NCI-H524 treated with DMSO at 0.1 percent for 48 hours (cell line): ENCODE measurements around the gene IL17F.
"Not testable (repeated sequence)": the region's sequence is repeated elsewhere in the genome, so short reads cannot be mapped to it uniquely, and the experiment has no call there.

Experiments
- DNase-seq: peaks from one replicate; lab custom pipeline; 2025; lab: John Stamatoyannopoulos, UW

Gene IL17F

DNA sequence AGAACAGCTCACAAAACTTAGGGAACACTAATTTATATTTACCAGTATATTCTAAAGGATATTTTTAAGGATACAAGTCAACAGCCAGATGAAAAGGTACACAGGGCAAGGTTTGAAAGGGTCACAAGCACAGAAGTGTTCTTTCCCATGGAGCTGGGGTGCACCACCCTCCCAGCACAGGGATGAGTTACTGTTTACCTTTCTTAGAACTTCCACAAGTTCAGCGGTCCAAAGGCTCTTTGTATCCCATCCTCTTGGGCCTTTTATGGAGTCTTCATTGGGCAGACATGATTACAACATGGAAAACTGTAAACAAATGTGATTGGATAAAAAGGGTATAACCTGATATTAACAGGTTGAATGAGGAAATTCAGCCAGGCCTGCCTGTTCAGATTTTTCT lies 1.1 kb upstream of the IL17F start:
- DNase-seq, result no peak

DNA sequence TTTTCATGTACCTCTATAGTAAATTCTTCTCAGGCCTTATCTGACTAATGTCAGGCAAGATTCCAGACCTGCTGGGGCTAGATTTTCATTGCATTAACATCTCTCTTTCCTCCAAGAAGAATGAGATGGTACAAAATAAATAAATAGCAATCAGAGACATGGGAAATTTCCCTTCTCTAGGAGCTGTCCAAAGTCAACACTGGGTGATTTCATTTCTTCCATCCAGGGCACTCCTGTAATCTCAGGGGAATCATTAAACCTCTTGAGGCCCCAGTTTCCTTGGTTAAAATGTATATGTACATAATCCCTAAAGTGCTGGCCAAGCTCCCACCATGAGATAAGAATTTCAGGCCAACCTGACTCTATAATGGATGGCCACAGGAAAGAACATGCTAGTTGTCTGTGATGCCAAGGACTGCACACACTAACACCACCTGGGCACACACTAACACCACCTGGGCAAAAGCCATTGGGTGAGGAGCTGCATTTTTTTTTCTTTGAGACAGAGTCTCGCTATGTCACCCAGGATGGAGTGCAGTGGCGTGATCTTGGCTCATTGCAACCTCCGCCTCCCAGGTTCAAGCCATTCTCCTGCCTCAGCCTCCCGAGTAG lies 912 bp downstream of the IL17F start:
- no peak for DNase-seq

DNA sequence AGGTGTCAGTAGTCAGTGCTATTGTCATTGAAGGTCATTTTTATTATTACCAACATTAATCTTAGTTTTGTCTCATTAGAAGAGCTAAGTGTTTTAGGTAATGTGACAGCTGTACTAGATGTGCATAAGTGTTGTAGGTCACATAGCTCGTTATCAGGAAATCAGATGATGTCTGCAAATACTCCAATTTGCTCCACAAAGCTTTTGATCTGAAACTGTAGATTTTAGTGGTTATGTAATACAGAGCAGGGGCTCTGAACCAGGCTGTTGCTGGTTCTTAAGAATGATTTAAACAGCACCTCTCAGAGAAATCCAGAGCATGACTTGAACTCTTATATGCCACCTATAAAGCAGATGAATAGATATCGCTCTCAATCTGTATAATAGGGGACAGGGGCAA lies 2.5 kb downstream of the IL17F start:
- DNase-seq, result no peak

DNA sequence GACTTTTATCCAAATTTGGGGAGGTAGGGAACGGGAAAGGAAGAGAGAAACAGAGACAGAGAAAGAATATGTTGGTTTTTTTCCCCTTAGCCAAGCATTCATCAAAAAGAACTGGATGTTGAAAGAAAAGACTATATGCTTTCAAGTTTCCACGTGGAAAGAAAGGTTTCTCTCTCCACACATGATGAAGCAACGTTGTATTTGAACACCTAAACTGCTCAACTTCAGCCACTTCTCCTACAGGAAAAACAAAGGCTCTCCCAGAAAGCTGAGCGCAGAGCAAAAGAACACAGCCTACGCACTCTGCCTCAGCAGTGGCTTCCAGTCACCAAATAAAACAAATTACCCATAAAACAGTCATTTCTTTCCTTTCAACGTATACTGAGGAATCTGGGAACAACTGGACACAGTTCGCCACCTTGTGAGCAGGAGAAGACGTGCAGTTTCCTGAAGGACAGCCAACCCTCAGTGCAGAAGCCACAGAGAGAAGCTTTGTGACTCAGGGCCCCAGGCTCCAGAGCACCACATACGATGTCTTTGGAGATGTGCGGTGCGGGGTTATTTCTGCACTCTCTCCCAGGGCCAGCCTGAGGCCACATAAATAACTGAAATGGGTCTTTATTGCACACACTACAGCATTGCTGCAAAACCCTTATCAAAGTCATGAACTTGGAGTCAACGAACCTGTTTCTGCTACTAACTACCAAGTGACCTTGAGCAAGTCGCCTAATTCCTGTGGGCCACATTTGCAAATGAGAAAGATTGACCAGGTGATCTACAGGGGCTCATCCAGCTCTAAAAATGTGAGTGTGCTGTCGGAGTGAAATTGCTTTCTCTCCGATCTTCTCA lies 10.1 kb downstream of the IL17F start:
- DNase-seq, result no peak

DNA sequence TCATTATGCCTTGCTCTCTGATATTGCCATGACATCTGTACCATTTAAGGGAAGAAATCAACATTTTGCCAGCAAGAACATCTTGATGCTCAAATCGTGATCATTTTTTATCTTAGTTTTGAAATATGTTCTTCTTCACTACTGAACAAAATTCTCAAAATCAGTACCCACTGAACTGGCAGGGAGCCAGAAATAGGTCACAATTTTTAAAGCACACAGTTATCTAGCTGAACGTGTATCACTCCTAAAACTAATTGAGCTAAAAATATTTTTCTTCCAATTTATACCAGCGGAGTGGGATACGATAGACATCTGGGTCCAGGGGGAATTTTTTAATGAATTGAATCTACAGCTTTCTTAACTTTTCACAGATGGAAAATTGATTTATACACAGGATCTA lies 11.3 kb downstream of the IL17F start:
- DNase-seq, result no peak

DNA sequence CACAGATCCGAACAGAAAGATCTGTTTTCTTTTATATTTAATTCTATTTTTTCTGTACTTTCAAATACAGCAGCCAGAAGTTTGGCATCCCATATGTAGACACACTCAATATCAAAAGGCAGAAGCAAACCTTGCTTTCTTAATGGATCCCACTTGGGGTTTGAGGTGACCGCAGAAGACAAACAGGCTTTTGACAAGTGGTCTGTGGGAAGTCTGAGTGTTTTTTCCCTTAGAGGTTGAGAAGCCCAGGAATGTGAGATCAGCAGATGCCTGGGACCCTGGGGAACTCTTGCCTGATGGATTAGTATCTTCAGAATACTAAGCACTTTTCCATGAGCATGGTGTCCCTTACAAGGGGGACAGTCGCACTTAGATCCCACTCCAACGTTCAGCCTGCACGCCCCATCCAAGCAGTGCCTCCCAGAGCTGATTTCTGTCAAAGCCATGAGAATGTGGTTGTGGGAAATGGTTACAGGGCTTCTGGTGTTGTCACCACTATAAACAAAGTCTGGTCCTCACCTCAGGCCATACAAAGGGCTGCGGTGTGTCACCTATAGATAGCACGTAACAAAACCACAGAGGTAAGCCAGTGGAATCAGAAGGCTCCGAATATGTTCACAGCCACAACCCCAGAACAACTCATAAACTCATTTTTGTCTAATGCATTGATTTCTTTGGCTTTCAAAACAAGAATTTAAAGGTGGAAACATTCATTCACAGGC lies 12.7 kb downstream of the IL17F start:
- no peak for DNase-seq

DNA sequence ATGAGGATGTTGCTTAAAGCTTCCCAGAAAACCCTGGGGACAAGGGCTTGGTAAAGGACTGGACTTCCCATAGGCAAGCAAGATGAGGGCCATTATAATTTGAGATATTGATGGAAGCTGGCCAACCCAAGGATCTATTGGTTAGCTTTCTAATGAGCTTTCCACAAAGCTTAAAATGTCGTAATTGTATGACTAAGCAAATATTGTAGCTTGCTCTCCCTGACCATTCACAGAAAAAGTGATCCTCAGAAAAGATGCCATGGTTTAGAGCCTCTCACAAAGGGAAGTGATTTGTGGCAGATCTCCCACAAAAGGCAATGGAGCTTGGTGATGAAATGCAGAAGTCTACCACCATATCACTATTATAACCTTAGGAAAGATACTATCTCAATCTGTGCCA lies 13.6 kb downstream of the IL17F start:
- no peak for DNase-seq

DNA sequence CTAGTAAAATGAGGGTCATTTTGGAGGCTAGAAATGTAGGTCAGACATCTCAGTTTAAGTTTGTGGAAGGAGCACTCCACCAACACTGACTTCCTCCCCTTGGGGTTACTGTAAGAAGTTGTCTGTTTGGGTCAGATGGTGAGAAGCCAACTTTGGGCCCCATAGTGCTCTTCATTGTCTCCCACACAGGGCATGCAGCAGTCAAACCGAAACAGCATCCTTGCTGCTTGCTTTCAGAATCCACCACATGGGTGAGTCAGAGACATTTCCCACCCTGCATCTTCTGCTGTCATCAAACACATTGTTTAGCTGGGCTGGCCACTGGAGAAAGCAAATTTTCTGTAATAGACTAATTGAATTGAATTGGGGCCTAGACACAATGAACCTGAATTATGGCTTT lies 16.8 kb downstream of the IL17F start:
- DNase-seq, result no peak

DNA sequence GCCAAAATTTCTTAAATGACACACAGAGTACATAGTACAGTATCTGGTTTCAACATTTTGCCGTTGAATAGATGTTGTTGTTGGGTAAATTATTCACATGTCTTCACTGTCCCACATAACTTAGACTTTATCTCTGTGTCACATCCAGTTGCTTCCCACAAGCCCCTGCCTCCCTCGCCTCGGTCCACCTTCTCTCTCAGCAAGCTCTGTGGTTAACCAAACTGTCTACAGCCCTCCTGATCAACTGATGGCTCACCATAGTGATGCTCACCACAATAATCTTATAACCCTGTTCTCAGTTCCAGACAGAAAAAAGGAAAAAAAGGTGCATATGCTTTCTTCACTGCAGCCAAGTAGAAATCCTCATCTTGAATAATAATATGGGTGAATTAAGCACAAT lies 23.0 kb downstream of the IL17F start:
- no peak for DNase-seq

DNA sequence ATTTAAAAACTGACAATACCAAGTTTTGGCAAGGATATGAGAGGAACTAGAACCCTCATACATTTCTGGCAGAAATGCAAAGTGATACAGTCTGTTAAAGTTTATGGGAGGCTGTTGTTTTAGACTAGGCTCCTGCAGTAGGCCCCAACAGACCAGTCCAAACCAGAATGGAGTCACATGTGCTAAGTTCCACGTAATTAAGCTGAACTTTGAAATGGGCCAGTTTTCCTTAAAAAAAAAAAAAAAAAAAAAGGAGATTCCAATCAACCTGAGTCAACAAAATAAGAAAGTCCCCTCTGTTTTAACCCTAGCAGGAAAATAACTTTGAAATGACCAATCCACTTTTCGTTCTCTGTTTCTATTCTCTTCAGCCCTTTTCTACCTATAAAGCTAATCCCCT lies 26.5 kb downstream of the IL17F start:
- no peak for DNase-seq

DNA sequence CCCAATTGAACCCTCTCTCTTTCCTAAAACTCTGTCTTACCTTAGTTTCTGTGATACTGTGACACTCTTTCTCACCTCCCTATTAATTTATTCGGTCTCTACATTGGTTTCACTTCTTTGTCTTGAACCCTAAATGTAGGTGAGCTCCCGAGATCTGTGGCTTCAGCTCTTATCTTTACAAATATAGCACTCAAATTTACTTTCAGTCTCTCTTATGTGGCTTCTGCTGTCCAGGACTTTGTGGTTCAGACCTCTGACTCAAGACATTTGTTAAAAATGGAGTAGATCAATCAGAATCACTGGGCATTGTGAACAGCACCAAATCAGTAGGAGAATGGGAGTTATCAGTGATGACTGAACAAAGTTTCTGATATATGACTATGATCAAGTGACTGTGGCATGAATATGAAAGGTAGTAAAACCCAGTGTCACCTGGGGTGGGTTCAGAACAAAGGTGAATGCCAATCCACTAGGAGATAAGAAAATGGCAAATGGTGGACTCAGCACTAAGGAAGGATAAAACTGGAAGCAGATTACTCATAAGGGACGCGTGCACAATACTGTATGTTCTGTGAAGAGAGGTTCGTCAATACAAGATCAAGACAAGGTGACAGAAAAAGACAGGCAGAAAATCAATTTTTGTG lies 27.2 kb downstream of the IL17F start:
- no peak for DNase-seq

DNA sequence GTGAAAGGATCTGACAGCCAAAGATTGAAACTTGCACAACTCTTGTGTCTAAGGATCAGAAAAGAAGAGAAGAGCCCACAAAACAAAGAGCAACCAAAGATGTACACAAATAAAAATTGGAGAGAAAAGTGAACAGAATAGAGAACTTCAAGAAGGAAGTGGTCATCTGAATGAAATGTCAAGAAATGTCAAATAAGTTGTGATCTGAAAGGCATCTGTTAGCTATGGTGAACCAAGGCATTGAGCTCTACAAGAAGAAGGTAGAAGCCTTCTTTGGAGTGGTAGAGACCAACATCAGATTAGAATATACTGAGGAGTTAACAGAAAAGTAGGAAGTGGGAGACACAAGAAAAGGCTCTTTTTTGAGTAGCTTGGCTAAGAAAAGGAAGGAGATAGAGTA lies 28.5 kb downstream of the IL17F start:
- no peak for DNase-seq

DNA sequence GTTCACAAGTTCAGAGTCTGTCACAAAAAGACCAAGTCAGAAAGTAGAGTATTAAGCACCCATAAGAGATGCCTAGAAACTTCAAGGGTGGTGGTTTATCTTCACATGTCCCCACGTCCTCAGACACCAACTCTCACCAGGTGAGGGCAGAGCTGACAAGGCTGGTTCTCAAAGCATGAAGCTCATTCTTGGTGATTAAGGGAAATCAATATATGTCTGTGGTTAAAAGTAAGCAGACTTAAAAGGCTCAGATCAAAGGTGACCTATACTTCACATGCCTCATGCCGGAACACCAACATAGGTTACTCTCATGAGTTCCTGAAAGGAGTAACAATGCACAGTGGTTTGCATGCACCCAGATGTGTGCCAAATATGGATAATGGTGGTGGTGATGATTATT lies 31.2 kb downstream of the IL17F start:
- DNase-seq, result no peak

DNA sequence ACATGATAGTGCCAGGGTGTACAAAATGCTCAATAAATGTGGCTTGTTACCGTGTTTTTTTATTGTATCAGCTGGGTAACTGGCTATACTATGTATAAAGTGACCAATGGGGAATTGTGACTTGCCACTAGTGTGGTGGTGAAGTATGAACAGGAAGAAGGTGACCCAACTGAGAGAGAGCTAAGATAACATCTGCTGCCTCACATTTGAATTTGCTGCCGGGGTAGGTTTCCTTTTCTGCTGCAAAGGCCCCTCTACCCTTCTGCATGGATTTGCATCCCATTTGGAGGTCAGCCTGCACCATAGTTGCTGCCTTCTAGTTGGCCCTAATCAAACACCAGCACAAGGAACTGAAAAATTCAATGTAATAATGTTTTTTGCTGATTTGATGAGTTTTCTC lies 34.1 kb downstream of the IL17F start:
- DNase-seq, result no peak

DNA sequence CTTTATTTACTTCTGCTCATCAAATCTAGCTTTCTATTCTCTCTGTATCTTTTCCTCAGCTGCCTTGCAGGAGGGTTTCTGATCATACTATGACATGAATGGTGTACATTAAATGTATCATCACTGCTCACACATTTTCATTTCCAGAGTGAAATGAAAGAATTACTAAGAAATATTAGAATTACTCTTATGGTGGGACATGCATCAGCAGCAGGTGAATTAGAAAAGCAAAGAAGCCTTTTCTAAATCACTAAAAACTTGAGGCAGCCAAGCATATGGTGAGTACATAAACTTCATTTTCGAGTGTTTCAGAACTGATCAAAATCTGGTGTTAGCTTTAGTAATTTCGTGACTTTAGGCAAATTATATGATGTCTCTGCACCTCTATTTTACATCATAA lies 34.5 kb downstream of the IL17F start:
- DNase-seq, result no peak

DNA sequence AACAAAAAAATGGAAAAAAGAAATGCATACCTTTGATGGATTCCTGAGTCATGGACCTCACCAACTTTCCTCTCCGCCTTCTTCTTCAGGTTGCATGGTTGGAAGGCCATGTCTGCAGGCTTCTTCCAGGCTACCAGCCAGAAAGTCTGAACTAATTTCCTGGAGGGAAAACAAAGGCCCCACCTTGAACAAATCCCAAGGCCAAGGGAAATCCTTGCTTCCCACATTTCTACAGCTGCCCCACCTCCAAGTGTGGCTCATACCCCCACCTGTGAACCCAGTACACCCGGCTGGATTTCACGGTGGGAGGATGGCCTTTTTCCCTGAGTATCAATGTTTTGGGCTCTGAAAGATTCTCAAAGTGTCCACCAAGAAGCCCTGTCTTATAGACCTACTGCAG lies 35.7 kb downstream of the IL17F start:
- no peak for DNase-seq

DNA sequence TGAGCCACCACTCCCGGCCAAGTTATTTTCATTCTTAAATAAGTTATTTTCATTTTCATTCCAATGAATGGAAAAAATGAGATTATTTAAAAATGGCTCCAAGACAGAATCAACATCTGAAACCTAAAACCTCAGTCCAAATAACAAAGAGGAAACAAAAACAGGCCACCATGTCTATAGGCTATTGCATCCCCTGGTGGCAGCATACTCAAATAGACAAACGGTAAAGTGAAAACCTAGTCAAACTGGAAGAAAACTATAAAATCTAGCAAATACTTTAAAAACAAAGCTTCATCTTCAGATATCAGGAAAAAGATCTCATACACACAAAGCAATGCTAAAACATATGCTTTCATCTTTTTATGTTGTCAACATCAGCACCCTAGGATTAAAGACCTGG lies 37.2 kb downstream of the IL17F start:
- DNase-seq, result no peak

DNA sequence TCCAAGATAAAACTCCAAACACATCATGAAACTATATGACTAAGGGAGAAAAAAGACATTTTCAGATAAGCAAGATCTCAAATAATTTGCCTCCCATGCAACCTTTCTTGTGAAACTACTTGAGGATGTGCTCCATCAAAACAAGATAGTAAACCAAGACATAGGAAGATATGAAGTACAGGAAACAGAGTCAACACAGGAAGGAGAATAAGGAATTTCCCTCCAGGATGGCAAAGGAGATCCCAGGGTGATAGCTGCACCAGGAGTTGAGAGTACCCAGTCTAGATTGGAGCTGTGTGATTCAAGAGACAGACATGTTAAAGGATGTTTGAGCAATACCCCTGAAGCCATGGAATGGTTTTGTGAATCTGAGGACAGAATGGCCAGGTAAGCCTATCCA lies 42.8 kb downstream of the IL17F start:
- DNase-seq, result no peak

DNA sequence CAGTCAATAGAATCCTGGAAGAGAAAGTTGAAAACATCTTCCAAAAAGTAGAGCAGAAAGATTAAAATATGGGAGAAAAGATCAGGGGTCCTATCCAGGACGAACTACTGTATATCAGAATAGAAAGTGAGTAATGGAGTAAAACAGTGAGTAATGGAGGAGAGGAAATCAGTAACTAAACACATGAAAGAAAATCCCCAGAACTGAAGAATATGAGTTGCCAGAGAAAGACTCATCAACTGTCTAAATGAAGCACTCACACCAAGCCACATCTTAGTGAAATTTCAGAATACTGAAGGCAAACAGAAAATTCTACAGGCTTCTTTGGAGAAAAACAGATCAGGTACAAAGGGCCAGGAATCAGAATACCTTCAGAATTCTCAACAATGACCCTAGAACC lies 43.3 kb downstream of the IL17F start:
- DNase-seq, result no peak

DNA sequence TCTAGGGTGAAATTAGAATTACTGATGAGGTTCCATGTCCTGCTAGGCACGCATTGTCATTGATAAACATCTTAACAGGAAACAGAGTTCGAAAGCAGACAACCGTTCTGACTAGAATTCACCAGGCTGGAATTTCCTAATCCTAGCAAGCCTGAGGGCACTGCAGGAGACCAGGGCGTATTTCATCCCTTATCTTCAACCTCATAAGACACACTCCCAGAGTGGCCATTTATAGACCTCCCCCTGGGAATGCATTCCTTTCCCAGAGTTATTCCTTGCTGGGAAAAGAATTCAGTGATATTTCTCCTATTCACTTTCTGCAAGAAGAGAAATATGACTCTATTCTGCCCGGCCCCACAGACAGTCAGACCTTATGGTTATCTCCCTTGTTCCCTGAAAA lies 44.2 kb downstream of the IL17F start:
- not testable (repeated sequence) for DNase-seq

DNA sequence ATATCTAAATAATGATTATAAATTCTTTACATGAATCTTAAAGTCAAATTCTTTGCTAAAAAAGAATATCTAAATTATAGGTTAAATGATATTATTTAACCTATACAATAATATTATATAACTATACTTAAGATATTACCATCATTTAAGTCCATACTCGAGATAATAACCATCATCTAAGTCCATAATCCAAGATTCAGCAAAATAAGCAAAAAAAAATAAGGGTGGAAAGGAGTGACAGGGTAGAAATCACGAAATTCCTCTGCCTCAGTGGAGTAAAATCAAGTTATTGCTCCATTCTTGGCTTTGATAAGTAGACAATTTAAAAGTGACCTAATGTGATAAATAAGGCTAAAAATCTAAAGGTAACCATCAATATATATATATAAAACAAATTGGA lies 48.4 kb downstream of the IL17F start:
- no peak for DNase-seq

DNA sequence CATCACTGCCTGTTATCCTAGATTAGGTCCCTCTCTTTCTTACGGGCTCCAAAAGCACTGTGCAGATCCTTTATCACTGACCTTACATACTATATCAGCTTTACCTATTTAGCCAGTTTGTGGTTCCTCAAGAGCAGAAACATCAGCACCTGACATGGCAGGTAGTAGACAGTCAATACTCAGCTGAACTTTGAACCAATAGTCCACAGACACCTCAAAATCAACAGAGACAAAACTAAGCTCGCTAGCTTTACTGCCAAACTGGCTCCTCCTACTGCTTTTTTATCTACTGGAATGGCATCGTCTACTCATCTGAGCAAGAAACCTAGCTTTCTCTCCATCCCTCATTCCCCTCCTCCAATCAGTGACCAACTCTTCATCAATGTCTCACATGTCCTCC lies 52.5 kb downstream of the IL17F start:
- DNase-seq, result no peak

DNA sequence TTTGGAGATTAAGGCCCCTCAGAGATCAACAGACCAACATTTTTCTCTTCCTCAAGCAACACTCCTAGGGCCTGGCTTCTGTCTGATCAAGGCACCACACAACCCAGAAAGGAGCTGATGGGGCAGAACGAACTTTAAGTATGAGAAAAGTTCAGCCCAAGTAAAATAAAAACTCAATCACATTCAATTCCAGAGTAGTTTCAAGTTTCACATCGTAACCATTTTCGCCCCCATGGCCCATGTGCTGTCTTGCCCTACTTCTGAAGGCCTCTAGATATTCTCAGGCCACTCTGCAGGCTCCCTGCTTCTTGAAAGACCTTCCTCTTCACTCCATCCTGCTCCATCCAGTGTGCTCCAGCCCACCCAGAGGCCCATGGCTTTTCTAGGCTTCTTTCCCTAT lies 53.9 kb downstream of the IL17F start:
- no peak for DNase-seq
